Keratinocyte (primary cell): ENCODE results near the gene TRAF3IP3.

Experiments
- CTCF ChIP-seq, 3 experiments: IDR thresholded peaks in 1 of 3; conservative IDR thresholded peaks in 1 of 3; optimal IDR thresholded peaks in 1 of 3; 2 replicates in 2 of 3; 3 replicates in 1 of 3; pipeline versions ENCODE3 to v1.5.1; 2011; ENCODE audit warnings: low read length in 3 of 3, mild to moderate bottlenecking in 3 of 3, moderate library complexity in 2 of 3, control low read depth in 1 of 3, inconsistent platforms in 1 of 3; ENCODE audit not compliant: insufficient read depth in 2 of 3; ENCODE audit errors: extremely low read depth in 1 of 3
- EZH2 ChIP-seq: IDR thresholded peaks from one replicate; pipeline ENCODE4 v1.6.1; 2012; ENCODE audit warnings: inconsistent platforms, mild to moderate bottlenecking, low read length, moderate library complexity

GRCh38 chr1:209736490-209737117, 19.2 kb upstream of the TRAF3IP3 start:
- TF ChIP-seq CTCF (optimal IDR thresholded peaks at IDR 0.05 in 1 of 3, IDR thresholded peaks at IDR 0.05 in 1 of 3, conservative IDR thresholded peaks at IDR 0.05 in 1 of 3; ENCODE audit: extremely low read depth in 1 of 3, insufficient read depth in 2 of 3, low read length in 3 of 3) (no peak), EZH2 (no peak)
